ENCODE measurements around the gene SYNE1. TPM values are rescaled to one million over a fixed set of nuclear protein-coding genes. Genes with fewer than 3 reads are reported as not detected.

Gene SYNE1
- total RNA-seq, 1 experiment from 2014 or later, result 6.5 TPM

- Mint-ChIP-seq H3K27me3 (ENCODE audit: low read depth) (no peaks in the 10 kb centered on the region), H3K9me3 (no peaks in the 10 kb centered on the region), H3K27ac (no peak overlapping the region), H3K36me3 (no peaks in the 10 kb centered on the region), H3K4me1 (peaks cover 9% of the 10 kb centered on the region), H3K4me3 (no peak overlapping the region)
- ChIA-PET CTCF (no interaction called here), POLR2A (no interaction called here)
- ATAC-seq (peak; percentile 43; the same call in 1 of the 2 replicates), DNase-seq (ENCODE audit: low spot score) (no peak)
- TF ChIP-seq ZNF232 (CRISPR knock-in tag; IDR thresholded peaks at IDR 0.05) (no peak), ZSCAN18 (CRISPR knock-in tag; IDR thresholded peaks at IDR 0.05) (no peak), HMGXB4 (CRISPR knock-in tag; IDR thresholded peaks at IDR 0.05) (no peak), ERG (CRISPR knock-in tag; IDR thresholded peaks at IDR 0.05) (no peak), USF1 (CRISPR knock-in tag; IDR thresholded peaks at IDR 0.05) (no peak), JAZF1 (CRISPR knock-in tag; IDR thresholded peaks at IDR 0.05) (no peak), ZNF281 (CRISPR knock-in tag; IDR thresholded peaks at IDR 0.05) (no peak), ZNF423 (CRISPR knock-in tag; IDR thresholded peaks at IDR 0.05) (no peak), ZBTB43 (CRISPR knock-in tag; IDR thresholded peaks at IDR 0.05) (no peak), IRF2 (CRISPR knock-in tag; IDR thresholded peaks at IDR 0.05; ENCODE audit: borderline replicate concordance, low read depth) (no peak), AR (CRISPR knock-in tag; IDR thresholded peaks at IDR 0.05) (no peak), ZNF416 (CRISPR knock-in tag; IDR thresholded peaks at IDR 0.05) (no peak), ATF2 (CRISPR knock-in tag; IDR thresholded peaks at IDR 0.05; ENCODE audit: borderline replicate concordance, low read depth) (no peak), MLX (CRISPR knock-in tag; IDR thresholded peaks at IDR 0.05) (no peak)
Observed at GRCh38 chr6:152309648-152310047, 327.5 kb downstream of the SYNE1 start.

All from WTC11 (cell line).